Prostate gland (tissue), 2 donors: Measurements from ENCODE around the gene RALGPS1. TPM values are rescaled to one million over a fixed set of nuclear protein-coding genes. Genes with fewer than 3 reads are reported as not detected.

Source experiments
- DNase-seq: peaks from one replicate; pipeline ENCODE4 v3.0.0-alpha.2; 2019; ENCODE audit warnings: low spot score
- H3K27ac ChIP-seq, 2 donors: fragments of 200-600 bp; sonication (generic); 2 replicates each; pipeline ENCODE4 v1.5.1; 2017 to 2019
- H3K27me3 ChIP-seq: fragments of 200-600 bp; sonication (generic); replicated peaks from 2 replicates; pipeline ENCODE4 v1.5.1; 2019; ENCODE audit not compliant: insufficient read depth
- H3K36me3 ChIP-seq, 2 donors: fragments of 200-600 bp; sonication (generic); 1 replicate in 1 of 2; 2 replicates in 1 of 2; pipeline versions ENCODE4 v1.5.1 to v1.8.1; 2017 to 2019
- H3K4me1 ChIP-seq: fragments of 200-600 bp; sonication (generic); replicated peaks from 2 replicates; pipeline ENCODE4 v1.5.1; 2019
- H3K4me3 ChIP-seq, 2 donors: fragments of 200-600 bp; sonication (generic); 2 replicates each; pipeline ENCODE4 v1.5.1; 2017 to 2019
- H3K9me3 ChIP-seq: fragments of 200-600 bp; sonication (generic); 2 replicates; pipeline ENCODE4 v1.5.1; 2017
- CTCF ChIP-seq, 4 experiments: fragments of 200-600 bp in 2 of 4; fragments of 450-650 bp in 2 of 4; sonication (generic) in 2 of 4; IDR thresholded peaks; 1 replicate in 3 of 4; 2 replicates in 1 of 4; pipeline ENCODE4 v1.5.1; 2016 to 2019; ENCODE audit warnings: antibody characterized with exemption in 4 of 4, mild to moderate bottlenecking in 2 of 4, moderate library complexity in 2 of 4
- POLR2A ChIP-seq: fragments of 450-650 bp; IDR thresholded peaks from one replicate; pipeline ENCODE4 v1.6.1; 2016; ENCODE audit warnings: antibody characterized with exemption, mild to moderate bottlenecking
- POLR2AphosphoS5 ChIP-seq: sonication (generic); formaldehyde crosslinking; IDR thresholded peaks from one replicate; pipeline ENCODE4 v1.6.1; 2017; ENCODE audit warnings: antibody characterized with exemption
- WGBS: methylation state at CpG from one replicate; pipeline ENCODE4 v1.1.5; 2018; 5-methylcytosine and 5-hydroxymethylcytosine counted together
- intact Hi-C: fragments of 100-400 bp; cut with DNase I; formaldehyde crosslinking; loops from one replicate; pipeline ENCODE4 v1.14.2; 2022
- total RNA-seq, 2 donors: library from RNA; depleted of rRNA; stranded (reverse); fragments of >200 nt; gene quantifications; one replicate each; pipeline ENCODE4 v1.1.0, GENCODE V29; 2016

RALGPS1 gene
- total RNA-seq, 2 donors from 2014 or later, result 14.7 to 20.7 TPM

- 94% methylated on average over 5 of the region's 5 CpGs for WGBS
- intact Hi-C loops, result no loop called here
- Histone ChIP-seq H3K9me3 (no peaks in the 10 kb centered on the region), H3K27me3 (no peaks in the 10 kb centered on the region), H3K4me3 (no peak overlapping the region), H3K36me3 (no peaks in the 10 kb centered on the region), H3K4me1 (no peaks in the 10 kb centered on the region), H3K27ac (no peak overlapping the region)
- no peak for DNase-seq
- TF ChIP-seq POLR2AphosphoS5 (no peak), CTCF (IDR thresholded peaks at IDR 0.05) (no peak), POLR2A (no peak)
These were observed 123.9 kb downstream of the RALGPS1 start for GRCh38 chr9:127038531-127038930.

DNA sequence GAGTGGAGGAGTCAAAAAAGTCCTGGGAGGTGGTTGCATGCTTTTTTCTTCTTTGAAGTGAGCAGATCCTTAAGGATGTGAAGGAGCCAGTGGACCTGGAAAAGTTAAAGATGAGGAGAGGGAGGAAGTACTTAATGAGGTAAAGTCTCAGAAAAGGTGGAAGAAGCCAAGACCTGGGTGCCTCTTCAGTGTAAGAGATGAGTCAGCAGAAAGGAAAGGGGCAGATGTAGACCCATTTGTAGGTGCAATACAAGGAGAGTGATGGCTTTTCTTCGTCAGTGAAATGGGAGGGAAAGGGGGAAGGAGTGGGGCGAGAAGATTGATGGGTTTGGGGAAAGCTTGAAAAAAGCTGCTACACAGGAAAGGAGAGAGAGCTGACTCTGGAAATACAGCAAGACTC, 124.9 kb downstream of the RALGPS1 start:
- H3K27ac ChIP-seq, result no peak overlapping the region
- no peaks in the 10 kb centered on the region for H3K9me3 ChIP-seq
- 99% methylated on average over 2 of the region's 2 CpGs for WGBS
- no peaks in the 10 kb centered on the region for H3K36me3 ChIP-seq
- no peaks in the 10 kb centered on the region for H3K4me1 ChIP-seq
- no peak for DNase-seq
- intact Hi-C loops, result no loop called here
- no peak for TF ChIP-seq POLR2AphosphoS5
- no peak for TF ChIP-seq CTCF (IDR thresholded peaks at IDR 0.05)
- no peak for TF ChIP-seq POLR2A
- no peak overlapping the region for H3K4me3 ChIP-seq
- H3K27me3 ChIP-seq, result no peaks in the 10 kb centered on the region

- Histone ChIP-seq H3K36me3 (no peaks in the 10 kb centered on the region), H3K27me3 (no peaks in the 10 kb centered on the region), H3K4me3 (no peak overlapping the region), H3K27ac (no peak overlapping the region), H3K4me1 (peaks cover 3% of the 10 kb centered on the region), H3K9me3 (no peaks in the 10 kb centered on the region)
- 95% methylated on average over 1 of the region's 1 CpG for WGBS
- no peak for DNase-seq
- intact Hi-C loops, result no loop called here
- TF ChIP-seq POLR2A (no peak), POLR2AphosphoS5 (no peak), CTCF (IDR thresholded peaks at IDR 0.05) (no peak)
These were observed 130.6 kb downstream of the RALGPS1 start for GRCh38 chr9:127045148-127045547.

- DNase-seq, result no peak
- TF ChIP-seq CTCF (IDR thresholded peaks at IDR 0.05), result no peak
- TF ChIP-seq POLR2A, result no peak
- no peak for TF ChIP-seq POLR2AphosphoS5
These were observed 133.4 kb downstream of the RALGPS1 start for GRCh38 chr9:127047971-127048370.

DNA sequence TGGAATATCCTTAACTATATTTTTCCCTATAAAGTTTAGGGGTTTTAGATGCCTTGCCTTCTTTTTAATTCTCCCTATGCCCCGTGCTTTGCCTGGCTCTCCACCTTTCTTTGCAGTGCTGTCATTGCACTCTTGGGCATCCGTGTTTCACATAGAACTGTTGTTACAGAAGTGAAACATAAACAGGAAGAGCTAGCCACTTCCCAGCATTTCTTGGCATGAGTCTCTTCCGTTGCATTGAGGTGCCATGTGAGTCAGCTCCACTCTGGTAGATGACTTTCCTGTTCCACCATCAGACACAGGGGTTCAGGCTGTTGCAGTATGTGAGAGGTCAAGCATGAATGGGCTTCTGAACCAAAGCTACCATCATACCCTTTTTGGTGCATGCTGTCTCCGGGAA, 134.5 kb downstream of the RALGPS1 start:
- WGBS, result 32% methylated on average over 4 of the region's 4 CpGs
- Histone ChIP-seq H3K4me3 (no peak overlapping the region), H3K27me3 (no peaks in the 10 kb centered on the region), H3K36me3 (no peaks in the 10 kb centered on the region), H3K4me1 (peaks cover 3% of the 10 kb centered on the region), H3K9me3 (no peaks in the 10 kb centered on the region), H3K27ac (peak overlapping the region in 1 of 2 donors; percentile 29)
- intact Hi-C loops, result no loop called here
- DNase-seq, result peak; percentile 67
- peak in 3 of 4 experiments; percentile 40 to 75 (median 45) for TF ChIP-seq CTCF (IDR thresholded peaks at IDR 0.05)
- peak; percentile 88 for TF ChIP-seq POLR2AphosphoS5
- TF ChIP-seq POLR2A, result no peak

More at GRCh38 chr9:127047971-127048370, 133.4 kb downstream of the RALGPS1 start:
- H3K4me1 ChIP-seq, result peaks cover 3% of the 10 kb centered on the region
- H3K27me3 ChIP-seq, result no peaks in the 10 kb centered on the region
- H3K27ac ChIP-seq, result peak overlapping the region in 1 of 2 donors; percentile 29
- intact Hi-C loops, result no loop called here
- no peak overlapping the region for H3K4me3 ChIP-seq
- 95% methylated on average over 3 of the region's 3 CpGs for WGBS
- no peaks in the 10 kb centered on the region for H3K36me3 ChIP-seq
- H3K9me3 ChIP-seq, result no peaks in the 10 kb centered on the region
